Lower lobe of right lung (tissue), 2 donors: ENCODE results near the gene ZSCAN2. TPM values are rescaled to one million over a fixed set of nuclear protein-coding genes. Genes with fewer than 3 reads are reported as not detected.
A peak's percentile ranks its signal among the peaks of the same experiment; 100 is the strongest.

Experiments used
- ATAC-seq, 2 donors: fragments of 200-7000 bp; cut with Tn5 transposase; one replicate each; pipeline ENCODE4 v1.9.1; 2020 to 2022; ENCODE audit warnings: mild to moderate bottlenecking in 2 of 2, moderate library complexity in 2 of 2
- DNase-seq: peaks from one replicate; pipeline ENCODE4 v3.0.0-alpha.2; 2020
- H3K27ac ChIP-seq: fragments of 200-600 bp; one replicate; pipeline ENCODE4 v1.8.0; 2022
- H3K27me3 ChIP-seq: fragments of 200-600 bp; one replicate; pipeline ENCODE4 v1.8.0; 2022; ENCODE audit warnings: low read depth
- H3K36me3 ChIP-seq: fragments of 200-600 bp; one replicate; pipeline ENCODE4 v1.8.0; 2022; ENCODE audit warnings: mild to moderate bottlenecking
- H3K4me1 ChIP-seq: fragments of 200-600 bp; one replicate; pipeline ENCODE4 v1.8.0; 2022
- H3K4me3 ChIP-seq: fragments of 200-600 bp; one replicate; pipeline ENCODE4 v1.8.0; 2022; ENCODE audit warnings: mild to moderate bottlenecking
- H3K9me3 ChIP-seq: fragments of 200-600 bp; one replicate; pipeline ENCODE4 v1.8.0; 2022
- CTCF ChIP-seq: fragments of 200-600 bp; IDR thresholded peaks from one replicate; pipeline ENCODE4 v1.8.0; 2022; ENCODE audit warnings: antibody characterized with exemption, mild to moderate bottlenecking
- intact Hi-C: fragments of 100-400 bp; cut with DNase I; formaldehyde crosslinking; loops from one replicate; pipeline ENCODE4 v1.11.0; 2022
- total RNA-seq: library from RNA; stranded (reverse); fragmentation: NEBNext Ultra II Directional; extraction: Animal tissue kit (Norgen Biotek cat#: 25700); gene quantifications from one replicate; pipeline ENCODE4 v1.2.1, GENCODE V29; 2021
- donor health status: DM: no; HTN: yes; CAD: no; lungs with severe emphysema.

The ZSCAN2 gene
- total RNA-seq, 1 donor from 2014 or later = 6.9 TPM

- H3K9me3 ChIP-seq = no peaks in the 10 kb centered on the region
- H3K27ac ChIP-seq = peak within 1 kb of the TSS; percentile 70
- no peaks in the 10 kb centered on the region for H3K36me3 ChIP-seq
- ATAC-seq (peak; percentile 80 to 90), DNase-seq (peak; percentile 89)
- intact Hi-C loops = no loop called here
- H3K4me3 ChIP-seq = peak within 1 kb of the TSS; percentile 68
- H3K27me3 ChIP-seq = no peaks in the 10 kb centered on the region
- peaks cover 25% of the 10 kb centered on the region for H3K4me1 ChIP-seq
- peak; percentile 56 for TF ChIP-seq CTCF
Observed at GRCh38 chr15:84658080-84658787, 57.4 kb downstream of the ZSCAN2 start, which contains the start of gene NMB. TSS of gene NMB (minus strand) at chr15:84658199. CDS start at chr15:84658152, 47 bp downstream.

- ATAC-seq = no peak
- H3K9me3 ChIP-seq = no peaks in the 10 kb centered on the region
- DNase-seq = no peak
- no peaks in the 10 kb centered on the region for H3K27me3 ChIP-seq
- intact Hi-C loops = no loop called here
- peak overlapping the region; percentile 70 for H3K27ac ChIP-seq
- peaks cover 20% of the 10 kb centered on the region for H3K4me1 ChIP-seq
- TF ChIP-seq CTCF = no peak
- H3K4me3 ChIP-seq = peak overlapping the region; percentile 68
- no peaks in the 10 kb centered on the region for H3K36me3 ChIP-seq
Observed at GRCh38 chr15:84658788-84659411, 58.1 kb downstream of the ZSCAN2 start.

- ATAC-seq = no peak
- Histone ChIP-seq H3K4me1 (peaks cover 13% of the 10 kb centered on the region), H3K27ac (no peak overlapping the region), H3K4me3 (no peak overlapping the region), H3K9me3 (no peaks in the 10 kb centered on the region), H3K36me3 (peaks cover 6% of the 10 kb centered on the region), H3K27me3 (no peaks in the 10 kb centered on the region)
- no peak for DNase-seq
- intact Hi-C loops = no loop called here
- no peak for TF ChIP-seq CTCF
Observed at GRCh38 chr15:84659904-84660781, 59.3 kb downstream of the ZSCAN2 start.

- no peak for TF ChIP-seq CTCF
- Histone ChIP-seq H3K27ac (no peak overlapping the region), H3K36me3 (peaks cover 15% of the 10 kb centered on the region), H3K9me3 (no peaks in the 10 kb centered on the region), H3K4me1 (peaks cover 9% of the 10 kb centered on the region), H3K27me3 (no peaks in the 10 kb centered on the region), H3K4me3 (no peak overlapping the region)
- intact Hi-C loops = no loop called here
- no peak for DNase-seq
- no peak for ATAC-seq
Observed at GRCh38 chr15:84661001-84661400, 60.2 kb downstream of the ZSCAN2 start.

GRCh38 chr15:84666373-84666772, 65.6 kb downstream of the ZSCAN2 start:
- Histone ChIP-seq H3K36me3 (peaks cover 67% of the 10 kb centered on the region), H3K4me3 (no peak overlapping the region)
- intact Hi-C loops = no loop called here

More at GRCh38 chr15:84666373-84666772, 65.6 kb downstream of the ZSCAN2 start:
- H3K4me1 ChIP-seq = no peaks in the 10 kb centered on the region
- ATAC-seq (no peak), DNase-seq (no peak)
- no peaks in the 10 kb centered on the region for H3K27me3 ChIP-seq
- TF ChIP-seq CTCF = no peak
- H3K27ac ChIP-seq = no peak overlapping the region
- no peaks in the 10 kb centered on the region for H3K9me3 ChIP-seq
